Measurements from ENCODE around the gene ADAM19.

Gene ADAM19

GRCh38 chr5:157552650-157553049 lies 22.9 kb downstream of the ADAM19 start:
- no peak for DNase-seq (ENCODE audit: extremely low spot score)
- POLR2A ChIA-PET = no interaction called here
- TF ChIP-seq CTBP1 (IDR thresholded peaks at IDR 0.05; ENCODE audit: borderline replicate concordance) (no peak), FOXA1 (IDR thresholded peaks at IDR 0.05) (no peak), PKNOX1 (IDR thresholded peaks at IDR 0.05) (no peak), FOXM1 (IDR thresholded peaks at IDR 0.05; ENCODE audit: borderline replicate concordance) (no peak), SP1 (IDR thresholded peaks at IDR 0.05) (no peak), BHLHE40 (IDR thresholded peaks at IDR 0.05; ENCODE audit: borderline replicate concordance) (no peak), ELF4 (IDR thresholded peaks at IDR 0.05) (no peak), LEF1 (IDR thresholded peaks at IDR 0.05; ENCODE audit: borderline replicate concordance) (no peak), L3MBTL2 (conservative IDR thresholded peaks at IDR 0.05) (no peak), TARDBP (IDR thresholded peaks at IDR 0.05) (no peak), SUZ12 (IDR thresholded peaks at IDR 0.05) (no peak)
- CTCF ChIA-PET = no interaction called here

- POLR2A ChIA-PET = no interaction called here
- TF ChIP-seq ELF4 (IDR thresholded peaks at IDR 0.05) (no peak), FOXK2 (IDR thresholded peaks at IDR 0.05) (no peak), NFRKB (IDR thresholded peaks at IDR 0.05) (no peak), ZNF384 (IDR thresholded peaks at IDR 0.05) (no peak), SP1 (IDR thresholded peaks at IDR 0.05) (no peak), HDGF (IDR thresholded peaks at IDR 0.05; ENCODE audit: borderline replicate concordance) (no peak), PKNOX1 (IDR thresholded peaks at IDR 0.05) (no peak), SUZ12 (IDR thresholded peaks at IDR 0.05) (no peak), CTBP1 (IDR thresholded peaks at IDR 0.05; ENCODE audit: borderline replicate concordance) (no peak), FOXM1 (IDR thresholded peaks at IDR 0.05; ENCODE audit: borderline replicate concordance) (no peak)
- CTCF ChIA-PET = no interaction called here
- no peak for DNase-seq (ENCODE audit: extremely low spot score)
Observed at GRCh38 chr5:157550663-157551062, 24.9 kb downstream of the ADAM19 start.

- TF ChIP-seq ARNT (IDR thresholded peaks at IDR 0.05) (no peak), SP1 (IDR thresholded peaks at IDR 0.05) (no peak), SUZ12 (IDR thresholded peaks at IDR 0.05) (no peak), FOXK2 (IDR thresholded peaks at IDR 0.05) (no peak), HDGF (IDR thresholded peaks at IDR 0.05; ENCODE audit: borderline replicate concordance) (no peak), NFRKB (IDR thresholded peaks at IDR 0.05) (no peak), FOXA1 (IDR thresholded peaks at IDR 0.05) (no peak), LEF1 (IDR thresholded peaks at IDR 0.05; ENCODE audit: borderline replicate concordance) (no peak), PKNOX1 (IDR thresholded peaks at IDR 0.05) (no peak), ZNF384 (IDR thresholded peaks at IDR 0.05) (no peak), BHLHE40 (IDR thresholded peaks at IDR 0.05; ENCODE audit: borderline replicate concordance) (no peak), CTBP1 (IDR thresholded peaks at IDR 0.05; ENCODE audit: borderline replicate concordance) (no peak), FOXM1 (IDR thresholded peaks at IDR 0.05; ENCODE audit: borderline replicate concordance) (no peak), TARDBP (IDR thresholded peaks at IDR 0.05) (no peak), ELF4 (IDR thresholded peaks at IDR 0.05) (no peak), L3MBTL2 (conservative IDR thresholded peaks at IDR 0.05) (no peak)
- CTCF ChIA-PET = no interaction called here
- DNase-seq (ENCODE audit: extremely low spot score) = no peak
- POLR2A ChIA-PET = no interaction called here
Observed at GRCh38 chr5:157549954-157550549, 25.5 kb downstream of the ADAM19 start.

- no peak for DNase-seq (ENCODE audit: extremely low spot score)
- TF ChIP-seq LEF1 (IDR thresholded peaks at IDR 0.05; ENCODE audit: borderline replicate concordance) (no peak), ELF4 (IDR thresholded peaks at IDR 0.05) (no peak), FOXA1 (IDR thresholded peaks at IDR 0.05) (no peak)
- ChIA-PET POLR2A (interaction anchor here (1.1 kb wide), 1 partner anchor 8 kb away, joined by 3 read pairs; no protein-coding TSS in a partner anchor), CTCF (interaction anchor here (0.6 kb wide), 1 partner anchor 286 kb away, joined by 4 read pairs; no protein-coding TSS in a partner anchor)
Observed at GRCh38 chr5:157549283-157549629, 26.3 kb downstream of the ADAM19 start.

GRCh38 chr5:157548513-157549282 lies 26.9 kb downstream of the ADAM19 start:
- POLR2A ChIA-PET = interaction anchor here (1.1 kb wide), 1 partner anchor 9 kb away, joined by 3 read pairs; no protein-coding TSS in a partner anchor
- TF ChIP-seq NFRKB (IDR thresholded peaks at IDR 0.05) = no peak
- TF ChIP-seq FOXM1 (IDR thresholded peaks at IDR 0.05; ENCODE audit: borderline replicate concordance) = no peak
- no peak for TF ChIP-seq BHLHE40 (IDR thresholded peaks at IDR 0.05; ENCODE audit: borderline replicate concordance)
- TF ChIP-seq ELF4 (IDR thresholded peaks at IDR 0.05) = no peak
- no peak for TF ChIP-seq SP1 (IDR thresholded peaks at IDR 0.05)
- CTCF ChIA-PET = no interaction called here
- no peak for DNase-seq (ENCODE audit: extremely low spot score)

GRCh38 chr5:157547941-157548512 lies 27.5 kb downstream of the ADAM19 start:
- no peak for TF ChIP-seq NFRKB (IDR thresholded peaks at IDR 0.05)
- TF ChIP-seq SUZ12 (IDR thresholded peaks at IDR 0.05) = no peak
- no peak for TF ChIP-seq ELF4 (IDR thresholded peaks at IDR 0.05)
- no peak for TF ChIP-seq HDGF (IDR thresholded peaks at IDR 0.05; ENCODE audit: borderline replicate concordance)
- no peak for TF ChIP-seq ZNF384 (IDR thresholded peaks at IDR 0.05)
- TF ChIP-seq ARNT (IDR thresholded peaks at IDR 0.05) = no peak
- TF ChIP-seq SP1 (IDR thresholded peaks at IDR 0.05) = no peak
- no peak for TF ChIP-seq BHLHE40 (IDR thresholded peaks at IDR 0.05; ENCODE audit: borderline replicate concordance)
- no peak for TF ChIP-seq CTBP1 (IDR thresholded peaks at IDR 0.05; ENCODE audit: borderline replicate concordance)
- TF ChIP-seq FOXM1 (IDR thresholded peaks at IDR 0.05; ENCODE audit: borderline replicate concordance) = no peak
- TF ChIP-seq PKNOX1 (IDR thresholded peaks at IDR 0.05) = no peak
- no peak for TF ChIP-seq TARDBP (IDR thresholded peaks at IDR 0.05)
- TF ChIP-seq L3MBTL2 (conservative IDR thresholded peaks at IDR 0.05) = no peak
- no peak for TF ChIP-seq FOXK2 (IDR thresholded peaks at IDR 0.05)
- TF ChIP-seq FOXA1 (IDR thresholded peaks at IDR 0.05) = no peak
- no peak for TF ChIP-seq LEF1 (IDR thresholded peaks at IDR 0.05; ENCODE audit: borderline replicate concordance)
- ChIA-PET CTCF (no interaction called here), POLR2A (no interaction called here)
- DNase-seq (ENCODE audit: extremely low spot score) = no peak
